ENCODE data around the gene HSF5.
A peak's percentile ranks its signal among the peaks of the same experiment; 100 is the strongest.

Gene HSF5

DNA sequence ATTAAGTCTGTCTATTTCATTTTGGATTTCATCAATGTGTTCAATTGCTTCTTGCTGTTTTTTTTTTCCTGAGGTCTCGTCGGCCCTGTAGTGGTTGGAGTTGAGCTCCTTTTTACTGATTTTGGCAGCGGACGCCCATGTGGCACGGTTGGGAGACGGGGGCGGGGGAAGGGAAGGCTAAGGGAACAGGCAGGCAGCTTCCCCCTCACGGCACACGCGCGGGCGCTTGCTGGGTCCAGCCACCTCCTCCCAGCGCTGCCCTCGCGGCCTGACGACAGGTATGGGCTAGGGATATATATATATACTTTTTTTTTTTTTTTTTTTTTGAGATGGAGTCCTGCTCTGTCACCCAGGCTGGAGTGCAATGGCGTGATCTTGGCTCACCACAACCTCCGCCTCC is 11.4 kb downstream of the HSF5 start:
- DNase-seq (ENCODE audit: low spot score) = no peak

DNA sequence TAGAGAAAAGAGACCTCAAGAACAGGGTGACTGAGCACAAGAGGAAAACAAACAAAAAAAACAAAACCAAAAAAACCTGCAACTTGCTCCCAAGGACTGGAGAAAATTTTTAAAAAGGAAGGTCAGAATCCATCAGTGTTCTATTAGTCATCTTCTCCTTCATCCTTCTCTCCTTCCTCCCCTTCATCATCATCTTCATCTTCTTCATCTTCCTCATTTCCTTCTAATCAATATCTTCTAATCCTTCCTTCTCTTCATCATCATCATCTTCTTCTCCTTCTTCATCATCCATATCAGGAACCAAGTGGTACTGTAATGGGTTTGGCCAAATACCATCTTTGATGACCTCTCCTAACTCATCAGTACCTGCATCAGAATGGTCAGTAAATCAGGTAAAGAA is 12.2 kb downstream of the HSF5 start:
- no peak for DNase-seq (ENCODE audit: low spot score)

- DNase-seq (ENCODE audit: low spot score) = no peak
These were observed 17.9 kb downstream of the HSF5 start for GRCh38 chr17:58470356-58470755.

DNA sequence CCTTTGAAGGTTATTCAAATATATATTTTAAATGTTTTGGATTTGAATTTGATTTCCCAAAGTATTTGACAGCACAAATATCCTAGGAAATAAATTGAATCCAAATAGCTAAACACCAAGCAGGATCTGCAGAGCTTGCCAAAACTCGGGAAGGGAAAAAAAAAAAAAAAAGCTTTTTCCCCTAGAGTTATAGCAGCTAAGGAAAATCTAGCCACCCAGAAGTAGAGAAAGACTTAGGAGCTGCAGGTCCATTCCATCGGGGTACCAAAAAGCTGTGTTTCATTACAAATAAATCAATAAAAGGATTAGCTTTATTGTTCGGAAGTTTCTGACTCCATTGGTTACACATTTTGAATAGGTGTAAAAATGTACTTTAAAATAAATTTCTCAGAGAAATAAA is 19.3 kb downstream of the HSF5 start:
- DNase-seq (ENCODE audit: low spot score) = no peak

GRCh38 chr17:58455491-58455890 is 32.7 kb downstream of the HSF5 start:
- no peak for DNase-seq (ENCODE audit: low spot score)

- no peak for DNase-seq (ENCODE audit: low spot score)
These were observed 35.5 kb downstream of the HSF5 start for GRCh38 chr17:58452738-58453137.

- DNase-seq (ENCODE audit: low spot score) = peak; percentile 69
These were observed 40.9 kb downstream of the HSF5 start for GRCh38 chr17:58447039-58447975.

- no peak for DNase-seq (ENCODE audit: low spot score)
These were observed 42.1 kb downstream of the HSF5 start for GRCh38 chr17:58446086-58446485.

DNA sequence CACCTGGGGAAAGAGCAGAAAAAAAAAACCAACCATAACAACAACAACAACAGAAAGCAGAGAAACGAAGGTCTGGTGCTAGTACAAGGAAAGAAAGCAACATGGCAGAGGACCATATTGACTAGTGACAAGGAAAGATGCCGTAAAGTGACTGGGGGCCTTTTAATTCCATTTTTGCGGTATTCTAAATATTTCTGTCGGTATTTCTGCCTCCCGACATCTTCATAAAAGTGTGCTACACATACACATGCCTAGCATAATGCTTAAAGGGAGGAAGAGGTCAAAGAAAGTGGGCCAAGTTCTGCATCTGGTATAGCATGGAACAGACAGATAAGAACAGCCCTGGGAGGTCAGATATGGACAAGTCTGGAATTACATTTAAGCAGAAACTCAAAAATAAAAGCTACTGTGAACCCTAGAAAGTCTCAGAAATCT is 51.4 kb downstream of the HSF5 start:
- no peak for DNase-seq (ENCODE audit: low spot score)

DNA sequence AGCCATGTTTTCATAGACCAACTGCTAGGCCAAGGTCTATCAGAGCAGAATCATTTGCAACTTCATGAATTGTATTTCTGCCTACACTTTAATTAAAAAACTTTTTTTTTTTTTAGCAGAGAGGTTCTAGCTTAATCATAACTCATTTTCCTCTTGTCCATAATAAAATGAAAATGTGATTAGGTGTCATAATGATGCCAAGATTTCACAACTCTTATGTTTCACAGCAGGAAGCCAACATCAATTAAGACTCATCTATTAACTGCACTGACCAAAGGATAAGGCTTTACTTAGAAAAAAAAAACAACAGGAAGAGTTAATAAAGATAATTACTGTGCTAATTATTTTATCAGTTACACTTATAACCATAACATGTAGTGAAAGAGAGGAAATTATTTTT is 52.0 kb downstream of the HSF5 start:
- no peak for DNase-seq (ENCODE audit: low spot score)

DNA sequence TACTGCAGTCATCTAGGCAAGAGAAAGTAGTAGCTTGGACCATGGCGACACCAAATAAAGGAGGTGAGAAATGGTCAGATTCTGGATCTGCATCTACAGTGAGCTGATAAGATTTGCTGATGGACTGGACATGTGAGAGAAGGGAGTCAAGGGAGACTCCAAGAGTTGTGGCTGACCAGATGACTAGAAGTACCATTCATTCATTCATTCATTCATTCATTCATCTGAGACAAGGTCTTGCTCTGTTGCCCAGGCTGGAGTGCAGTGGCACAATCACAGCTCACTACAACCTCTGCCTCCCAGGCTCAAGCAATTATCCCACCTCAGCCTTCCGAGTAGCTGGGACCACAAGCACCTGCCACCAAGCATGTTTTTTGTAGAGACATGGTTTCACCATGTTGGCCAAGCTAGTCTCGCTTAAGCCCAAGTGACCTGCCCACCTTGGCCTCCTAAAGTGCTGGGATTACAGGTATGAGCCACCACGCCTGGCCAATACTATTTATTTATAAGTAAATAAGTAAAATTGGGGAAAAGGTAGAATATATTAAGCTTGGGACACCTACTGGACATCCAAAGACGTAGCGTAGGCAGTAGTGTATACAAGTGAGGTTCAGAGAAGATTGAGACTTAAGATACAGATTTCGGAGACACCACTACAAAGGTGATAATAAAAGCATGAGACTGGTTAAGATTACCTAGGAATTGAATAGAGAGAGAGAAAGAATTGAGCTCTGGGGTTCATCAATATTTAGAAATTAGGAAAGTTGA is 55.2 kb downstream of the HSF5 start:
- no peak for DNase-seq (ENCODE audit: low spot score)

DNA sequence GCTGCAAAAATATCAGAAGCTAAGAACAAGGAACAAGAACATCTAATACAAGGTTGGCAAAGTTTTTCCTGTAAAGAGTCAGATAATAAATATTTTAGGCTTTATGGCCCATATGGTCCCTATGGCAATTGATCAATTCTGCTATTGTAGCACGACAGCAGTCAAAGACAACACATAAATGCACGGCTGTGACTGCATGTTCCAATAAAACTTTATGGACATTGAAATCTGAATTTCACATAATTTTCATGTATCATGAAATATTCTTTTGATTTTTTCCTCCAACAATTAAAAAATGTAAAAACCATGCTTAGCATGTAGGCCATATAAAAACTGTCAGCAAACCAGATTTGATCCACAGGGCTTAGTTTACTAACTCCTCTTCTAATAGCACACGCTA is 60.4 kb downstream of the HSF5 start:
- no peak for DNase-seq (ENCODE audit: low spot score)

GRCh38 chr17:58421711-58422110 is 66.5 kb downstream of the HSF5 start:
- no peak for DNase-seq (ENCODE audit: low spot score)

- DNase-seq (ENCODE audit: low spot score) = no peak
These were observed 67.4 kb downstream of the HSF5 start for GRCh38 chr17:58420827-58421226.

DNA sequence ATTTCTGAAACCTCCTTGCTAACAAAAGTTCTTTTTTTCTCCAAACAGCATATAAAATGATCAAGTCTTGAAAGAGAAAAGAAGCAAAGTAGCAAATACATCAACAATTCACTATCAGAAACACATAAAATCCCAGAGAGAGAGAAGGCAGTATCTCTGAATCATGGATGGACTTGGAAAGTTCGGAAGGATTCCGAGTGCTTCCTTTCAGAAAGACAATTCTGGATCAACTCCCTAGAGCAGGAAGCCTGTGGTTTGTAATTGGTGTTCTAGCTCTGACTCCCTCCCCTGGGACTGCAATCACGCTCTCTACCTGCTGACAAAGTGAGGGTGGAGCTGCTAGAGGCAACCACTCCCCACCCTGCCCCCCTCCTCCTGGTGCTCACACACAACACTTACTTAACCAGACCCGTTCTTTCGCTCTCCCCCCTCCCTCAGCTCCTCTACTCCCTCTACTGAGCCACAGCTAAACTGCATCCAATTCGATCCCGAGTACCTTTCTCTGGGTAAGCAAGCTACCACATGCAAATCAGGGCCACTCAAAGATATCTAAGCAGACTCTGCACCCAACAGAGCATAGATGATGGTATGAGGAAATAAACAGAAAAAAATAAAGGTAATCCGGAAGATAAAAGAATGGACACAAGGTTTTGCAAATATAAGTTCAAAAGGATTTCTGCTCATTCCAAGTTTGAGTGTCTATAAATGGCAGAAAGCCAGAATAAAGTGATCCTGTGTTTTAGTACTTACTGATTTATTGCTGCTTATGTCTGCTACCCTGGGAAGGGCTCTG is 70.7 kb downstream of the HSF5 start, which contains the start of gene RNF43:
Gene RNF43 (minus strand): TSS at position 235 of the 793 bp plus-strand sequence. CDS start 1,957 bp downstream, outside the sequence.
- DNase-seq (ENCODE audit: low spot score) = peak; percentile 75

- no peak for DNase-seq (ENCODE audit: low spot score)
These were observed 71.3 kb downstream of the HSF5 start for GRCh38 chr17:58416937-58417299.

GRCh38 chr17:58416396-58416795 is 71.8 kb downstream of the HSF5 start:
- no peak for DNase-seq (ENCODE audit: low spot score)

- DNase-seq (ENCODE audit: low spot score) = peak; percentile 30
These were observed 72.7 kb downstream of the HSF5 start for GRCh38 chr17:58415371-58416055.

GRCh38 chr17:58414596-58414997 is 73.6 kb downstream of the HSF5 start:
- DNase-seq (ENCODE audit: low spot score) = no peak

GRCh38 chr17:58413684-58414083 is 74.5 kb downstream of the HSF5 start:
- DNase-seq (ENCODE audit: low spot score) = no peak

DNA sequence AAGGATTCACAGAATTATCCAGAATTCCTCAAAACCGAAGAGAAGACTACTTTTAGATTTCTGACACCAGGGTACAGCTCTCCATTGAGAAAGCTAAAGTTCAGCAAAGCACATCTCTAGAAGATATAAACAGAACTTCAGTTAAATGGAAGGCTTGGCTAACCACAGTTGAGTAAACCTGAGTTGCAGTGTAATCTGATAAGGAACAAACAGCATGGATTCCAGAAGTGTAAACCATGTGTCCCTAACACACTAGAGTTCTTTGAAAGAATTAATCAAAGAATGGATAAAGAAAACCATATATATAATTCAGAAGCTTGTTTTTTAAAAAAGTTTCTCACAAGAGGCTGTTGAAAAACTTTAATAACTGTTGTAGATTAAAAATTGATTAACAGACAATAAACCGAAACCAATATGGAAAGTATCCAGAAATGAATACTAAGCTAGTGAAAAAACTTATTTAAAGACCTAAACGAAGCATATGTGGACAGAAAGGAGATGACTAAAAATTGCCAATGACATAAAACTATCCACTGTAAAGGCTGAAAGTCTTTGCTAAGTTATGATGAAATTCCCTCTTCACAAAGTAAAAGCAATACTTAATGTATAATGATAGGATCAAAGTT is 75.1 kb downstream of the HSF5 start:
- peak; percentile 19 for DNase-seq (ENCODE audit: low spot score)
